Activated T-helper 1 cell treated with anti-CD3 and anti-CD28 coated beads, Interleukin-12 subunit alpha, Interleukin-12 subunit beta, Interleukin-2, Interleukin-4 antibody, amounts not matched to agents 30 ng/mL and 10 ng/mL and 1 ng/mL, durations not matched to agents 14 hours and 24 hours and 36 hours (primary cell): ENCODE data around the gene NRXN3. TPM values are rescaled to one million over a fixed set of nuclear protein-coding genes. Genes with fewer than 3 reads are reported as not detected.

ENCODE experiments used
- DNase-seq: peaks from one replicate; pipeline ENCODE4 v3.0.0; 2021; ENCODE audit warnings: low spot score
- H3K27ac Mint-ChIP-seq: one replicate; pipeline ENCODE4 v1.8.0; 2021; ENCODE audit warnings: mild to moderate bottlenecking, mixed read lengths
- H3K27me3 Mint-ChIP-seq: one replicate; pipeline ENCODE4 v1.8.0; 2022; ENCODE audit warnings: mild to moderate bottlenecking, moderate library complexity, mixed read lengths; ENCODE audit not compliant: insufficient read depth
- H3K36me3 Mint-ChIP-seq: one replicate; pipeline ENCODE4 v1.8.0; 2021; ENCODE audit warnings: low read depth, mixed read lengths
- H3K4me1 Mint-ChIP-seq: one replicate; pipeline ENCODE4 v1.8.0; 2021; ENCODE audit warnings: low read depth, mixed read lengths
- H3K4me3 Mint-ChIP-seq: one replicate; pipeline ENCODE4 v1.8.0; 2021; ENCODE audit warnings: mild to moderate bottlenecking, moderate library complexity, mixed read lengths
- H3K9me3 Mint-ChIP-seq: one replicate; pipeline ENCODE4 v1.8.0; 2021; ENCODE audit warnings: mixed read lengths
- intact Hi-C: fragments of 100-400 bp; cut with micrococcal nuclease; formaldehyde crosslinking; loops from one replicate; pipeline ENCODE4 v1.15.1; 2024
- total RNA-seq: library from RNA; stranded (reverse); gene quantifications from 2 replicates; pipeline ENCODE4 v1.2.3, GENCODE V29; 2022

NRXN3 gene
- total RNA-seq, 1 donor from 2014 or later: not detected

GRCh38 chr14:79229383-79229909 is 1059.3 kb downstream of the NRXN3 start:
- Mint-ChIP-seq H3K9me3 (no peaks in the 10 kb centered on the region), H3K27me3 (no peaks in the 10 kb centered on the region), H3K27ac (no peak overlapping the region), H3K4me3 (no peak overlapping the region), H3K4me1 (no peaks in the 10 kb centered on the region), H3K36me3 (no peaks in the 10 kb centered on the region)
- no peak for DNase-seq
- intact Hi-C loops: no loop called here

- no peak overlapping the region for H3K27ac Mint-ChIP-seq
- H3K27me3 Mint-ChIP-seq: no peaks in the 10 kb centered on the region
- intact Hi-C loops: no loop called here
- DNase-seq: no peak
- H3K4me3 Mint-ChIP-seq: no peak overlapping the region
- H3K36me3 Mint-ChIP-seq: no peaks in the 10 kb centered on the region
- H3K4me1 Mint-ChIP-seq: no peaks in the 10 kb centered on the region
- no peaks in the 10 kb centered on the region for H3K9me3 Mint-ChIP-seq
Observed at GRCh38 chr14:79242666-79243065, 1072.5 kb downstream of the NRXN3 start.

- no peaks in the 10 kb centered on the region for H3K4me1 Mint-ChIP-seq
- H3K27ac Mint-ChIP-seq: no peak overlapping the region
- no peaks in the 10 kb centered on the region for H3K27me3 Mint-ChIP-seq
- intact Hi-C loops: no loop called here
- no peak for DNase-seq
- H3K4me3 Mint-ChIP-seq: no peak overlapping the region
- H3K9me3 Mint-ChIP-seq: no peaks in the 10 kb centered on the region
- no peaks in the 10 kb centered on the region for H3K36me3 Mint-ChIP-seq
Observed at GRCh38 chr14:79246173-79246572, 1076.0 kb downstream of the NRXN3 start.

GRCh38 chr14:79248126-79248525 is 1078.0 kb downstream of the NRXN3 start:
- Mint-ChIP-seq H3K4me1 (no peaks in the 10 kb centered on the region), H3K36me3 (no peaks in the 10 kb centered on the region), H3K9me3 (peaks cover 2% of the 10 kb centered on the region), H3K4me3 (no peak overlapping the region), H3K27ac (no peak overlapping the region), H3K27me3 (no peaks in the 10 kb centered on the region)
- DNase-seq: no peak
- intact Hi-C loops: no loop called here

GRCh38 chr14:79248771-79249170 is 1078.6 kb downstream of the NRXN3 start:
- no peak for DNase-seq
- no peaks in the 10 kb centered on the region for H3K36me3 Mint-ChIP-seq
- H3K4me3 Mint-ChIP-seq: no peak overlapping the region
- intact Hi-C loops: no loop called here
- H3K9me3 Mint-ChIP-seq: peaks cover 2% of the 10 kb centered on the region
- no peaks in the 10 kb centered on the region for H3K27me3 Mint-ChIP-seq
- no peaks in the 10 kb centered on the region for H3K4me1 Mint-ChIP-seq
- no peak overlapping the region for H3K27ac Mint-ChIP-seq

GRCh38 chr14:79251278-79251677 is 1081.1 kb downstream of the NRXN3 start:
- H3K36me3 Mint-ChIP-seq: no peaks in the 10 kb centered on the region
- intact Hi-C loops: no loop called here
- no peak for DNase-seq
- no peaks in the 10 kb centered on the region for H3K4me1 Mint-ChIP-seq
- no peaks in the 10 kb centered on the region for H3K27me3 Mint-ChIP-seq
- no peak overlapping the region for H3K4me3 Mint-ChIP-seq
- no peak overlapping the region for H3K27ac Mint-ChIP-seq
- H3K9me3 Mint-ChIP-seq: peaks cover 11% of the 10 kb centered on the region

GRCh38 chr14:79253576-79253975 is 1083.4 kb downstream of the NRXN3 start:
- Mint-ChIP-seq H3K9me3 (peaks cover 16% of the 10 kb centered on the region), H3K27ac (no peak overlapping the region), H3K36me3 (no peaks in the 10 kb centered on the region), H3K4me3 (no peak overlapping the region), H3K27me3 (no peaks in the 10 kb centered on the region), H3K4me1 (no peaks in the 10 kb centered on the region)
- intact Hi-C loops: no loop called here
- no peak for DNase-seq

- no peak overlapping the region for H3K4me3 Mint-ChIP-seq
- DNase-seq: no peak
- H3K36me3 Mint-ChIP-seq: no peaks in the 10 kb centered on the region
- no peaks in the 10 kb centered on the region for H3K27me3 Mint-ChIP-seq
- peaks cover 16% of the 10 kb centered on the region for H3K9me3 Mint-ChIP-seq
- no peaks in the 10 kb centered on the region for H3K4me1 Mint-ChIP-seq
- no peak overlapping the region for H3K27ac Mint-ChIP-seq
- intact Hi-C loops: no loop called here
Observed at GRCh38 chr14:79254069-79254775, 1084.0 kb downstream of the NRXN3 start.

- no peak overlapping the region for H3K27ac Mint-ChIP-seq
- H3K36me3 Mint-ChIP-seq: no peaks in the 10 kb centered on the region
- no peak overlapping the region for H3K4me3 Mint-ChIP-seq
- H3K9me3 Mint-ChIP-seq: peaks cover 16% of the 10 kb centered on the region
- no peak for DNase-seq
- intact Hi-C loops: no loop called here
- H3K4me1 Mint-ChIP-seq: no peaks in the 10 kb centered on the region
- no peaks in the 10 kb centered on the region for H3K27me3 Mint-ChIP-seq
Observed at GRCh38 chr14:79256380-79256779, 1086.2 kb downstream of the NRXN3 start.

- H3K36me3 Mint-ChIP-seq: no peaks in the 10 kb centered on the region
- intact Hi-C loops: no loop called here
- no peak for DNase-seq
- no peaks in the 10 kb centered on the region for H3K4me1 Mint-ChIP-seq
- peaks cover 9% of the 10 kb centered on the region for H3K9me3 Mint-ChIP-seq
- H3K4me3 Mint-ChIP-seq: no peak overlapping the region
- no peaks in the 10 kb centered on the region for H3K27me3 Mint-ChIP-seq
- no peak overlapping the region for H3K27ac Mint-ChIP-seq
Observed at GRCh38 chr14:79260406-79260805, 1090.2 kb downstream of the NRXN3 start.

- DNase-seq: no peak
- Mint-ChIP-seq H3K27me3 (no peaks in the 10 kb centered on the region), H3K4me3 (no peak overlapping the region), H3K36me3 (no peaks in the 10 kb centered on the region), H3K9me3 (no peaks in the 10 kb centered on the region), H3K27ac (no peak overlapping the region), H3K4me1 (no peaks in the 10 kb centered on the region)
- intact Hi-C loops: no loop called here
Observed at GRCh38 chr14:79265366-79265946, 1095.3 kb downstream of the NRXN3 start.

- no peak for DNase-seq
- H3K4me1 Mint-ChIP-seq: no peaks in the 10 kb centered on the region
- H3K36me3 Mint-ChIP-seq: no peaks in the 10 kb centered on the region
- no peak overlapping the region for H3K27ac Mint-ChIP-seq
- no peaks in the 10 kb centered on the region for H3K27me3 Mint-ChIP-seq
- intact Hi-C loops: no loop called here
- H3K9me3 Mint-ChIP-seq: no peaks in the 10 kb centered on the region
- H3K4me3 Mint-ChIP-seq: no peak overlapping the region
Observed at GRCh38 chr14:79270361-79270760, 1100.2 kb downstream of the NRXN3 start.

- H3K4me3 Mint-ChIP-seq: no peak overlapping the region
- intact Hi-C loops: no loop called here
- no peaks in the 10 kb centered on the region for H3K9me3 Mint-ChIP-seq
- no peak for DNase-seq
- H3K4me1 Mint-ChIP-seq: no peaks in the 10 kb centered on the region
- H3K27me3 Mint-ChIP-seq: no peaks in the 10 kb centered on the region
- H3K36me3 Mint-ChIP-seq: no peaks in the 10 kb centered on the region
- no peak overlapping the region for H3K27ac Mint-ChIP-seq
Observed at GRCh38 chr14:79271122-79271521, 1100.9 kb downstream of the NRXN3 start.
